Measurements from ENCODE around the gene B3GNT3. TPM values are rescaled to one million over a fixed set of nuclear protein-coding genes. Genes with fewer than 3 reads are reported as not detected.

Gene B3GNT3
- total RNA-seq, 4 donors from 2014 or later = 0.20 to 2.4 (median 0.44) TPM; not detected in 1

GRCh38 chr19:17811681-17812080 is 16.7 kb downstream of the B3GNT3 start:
- Histone ChIP-seq H3K9me3 (peaks cover 0 to 22% (median 0%) of the 10 kb centered on the region in 4 donors), H3K36me3 (no peaks in the 10 kb centered on the region), H3K27ac (no peak overlapping the region), H3K4me1 (no peaks in the 10 kb centered on the region), H3K27me3 (peaks cover 0 to 5% of the 10 kb centered on the region in 2 donors), H3K4me3 (no peak overlapping the region)
- TF ChIP-seq EP300 (IDR thresholded peaks at IDR 0.05) (no peak), POLR2A (IDR thresholded peaks at IDR 0.05) (no peak), CTCF (IDR thresholded peaks at IDR 0.05) (no peak)
- no peak for DNase-seq (ENCODE audit: low spot score in 2 of 2)
- 86 to 88% methylated on average over 12 to 20 of the region's 20 CpGs for WGBS, 2 donors

GRCh38 chr19:17812099-17812498 is 17.2 kb downstream of the B3GNT3 start:
- no peak for TF ChIP-seq POLR2A (IDR thresholded peaks at IDR 0.05)
- no peak for TF ChIP-seq EP300 (IDR thresholded peaks at IDR 0.05)
- no peak for TF ChIP-seq CTCF (IDR thresholded peaks at IDR 0.05)
- Histone ChIP-seq H3K4me1 (no peaks in the 10 kb centered on the region), H3K9me3 (peaks cover 0 to 22% (median 0%) of the 10 kb centered on the region in 4 donors), H3K27ac (no peak overlapping the region), H3K36me3 (no peaks in the 10 kb centered on the region), H3K4me3 (no peak overlapping the region), H3K27me3 (peaks cover 0 to 5% of the 10 kb centered on the region in 2 donors)
- 71 to 78% methylated on average over 5 of the region's 5 CpGs for WGBS, 2 donors
- no peak for DNase-seq (ENCODE audit: low spot score in 2 of 2)

GRCh38 chr19:17817668-17818363 is 22.9 kb downstream of the B3GNT3 start:
- Histone ChIP-seq H3K9me3 (peaks cover 0 to 7% (median 0%) of the 10 kb centered on the region in 4 donors), H3K36me3 (no peaks in the 10 kb centered on the region), H3K4me3 (no peak overlapping the region), H3K27me3 (peaks cover 0 to 12% of the 10 kb centered on the region in 2 donors), H3K27ac (no peak overlapping the region), H3K4me1 (no peaks in the 10 kb centered on the region)
- WGBS, 2 donors = 84 to 87% methylated on average over 13 of the region's 13 CpGs
- TF ChIP-seq CTCF (IDR thresholded peaks at IDR 0.05) = no peak
- no peak for TF ChIP-seq POLR2A (IDR thresholded peaks at IDR 0.05)
- TF ChIP-seq EP300 (IDR thresholded peaks at IDR 0.05) = no peak
- no peak for DNase-seq (ENCODE audit: low spot score in 2 of 2)

- Histone ChIP-seq H3K9me3 (no peaks in the 10 kb centered on the region), H3K4me1 (no peaks in the 10 kb centered on the region), H3K4me3 (no peak within 1 kb of the TSS), H3K27me3 (peaks cover 0 to 15% of the 10 kb centered on the region in 2 donors), H3K36me3 (no peaks in the 10 kb centered on the region), H3K27ac (no peak within 1 kb of the TSS)
- no peak for DNase-seq (ENCODE audit: low spot score in 2 of 2)
- no peak for TF ChIP-seq EP300 (IDR thresholded peaks at IDR 0.05)
- TF ChIP-seq POLR2A (IDR thresholded peaks at IDR 0.05) = no peak
- no peak for TF ChIP-seq CTCF (IDR thresholded peaks at IDR 0.05)
- WGBS, 2 donors = 48 to 86% methylated on average over 33 to 34 of the region's 34 CpGs
Observed at GRCh38 chr19:17821190-17821589, 26.3 kb downstream of the B3GNT3 start, which contains the start of gene INSL3. Gene INSL3 (minus strand): TSS chr19:17821519. CDS start chr19:17821506, 13 bp downstream.

- TF ChIP-seq POLR2A (IDR thresholded peaks at IDR 0.05) = no peak
- TF ChIP-seq CTCF (IDR thresholded peaks at IDR 0.05) = no peak
- no peak for TF ChIP-seq EP300 (IDR thresholded peaks at IDR 0.05)
- Histone ChIP-seq H3K9me3 (no peaks in the 10 kb centered on the region), H3K36me3 (no peaks in the 10 kb centered on the region), H3K27me3 (peaks cover 0 to 36% of the 10 kb centered on the region in 2 donors), H3K27ac (no peak overlapping the region), H3K4me3 (no peak overlapping the region), H3K4me1 (no peaks in the 10 kb centered on the region)
- WGBS, 2 donors = 42 to 64% methylated on average over 8 of the region's 8 CpGs
- no peak for DNase-seq (ENCODE audit: low spot score in 2 of 2)
Observed at GRCh38 chr19:17824339-17824738, 29.4 kb downstream of the B3GNT3 start.
